K562 (cell line): ENCODE results near the gene VKORC1. TPM values are rescaled to one million over a fixed set of nuclear protein-coding genes. Genes with fewer than 3 reads are reported as not detected.

Experiments used
- AFF1 ChIP-seq, 2 experiments: fragments of 450-650 bp; IDR thresholded peaks; 2 replicates each; pipeline ENCODE4 v1.6.1; 2018; ENCODE audit warnings: mild to moderate bottlenecking in 2 of 2, low read depth in 1 of 2; ENCODE audit not compliant: partially characterized antibody in 2 of 2
- CCNT2 ChIP-seq: IDR thresholded peaks from 2 replicates; pipeline ENCODE4 v1.6.1; 2011; ENCODE audit warnings: borderline replicate concordance, low read depth, mild to moderate bottlenecking, moderate library complexity, mixed read lengths, low read length; ENCODE audit not compliant: insufficient read length; ENCODE audit errors: extremely low read depth
- ETS1 ChIP-seq: conservative IDR thresholded peaks from 2 replicates; pipeline ENCODE4 v1.6.1; 2011; ENCODE audit warnings: low read depth, mild to moderate bottlenecking, low read length; ENCODE audit not compliant: control insufficient read depth
- JUNB ChIP-seq: fragments of 450-650 bp; formaldehyde crosslinking; conservative IDR thresholded peaks from 2 replicates; pipeline ENCODE4 v1.4.0; 2020; ENCODE audit warnings: mild to moderate bottlenecking
- NFE2 ChIP-seq: IDR thresholded peaks from 2 replicates; pipeline ENCODE4 v1.6.1; 2014; ENCODE audit warnings: antibody characterized with exemption, low read depth
- NR2C2 ChIP-seq, 2 experiments: fragments of 200-800 bp in 1 of 2; sonication (Bioruptor generic) in 1 of 2; sonication (generic) in 1 of 2; formaldehyde crosslinking in 1 of 2; IDR thresholded peaks; 2 replicates each; pipeline versions ENCODE4 v1.6.1 to v1.8.0; 2016 to 2022; ENCODE audit warnings: mild to moderate bottlenecking in 1 of 2, missing compliant biosample characterization in 1 of 2, missing genetic modification characterization in 1 of 2, missing genetic modification reagents in 1 of 2
- PRDM10 ChIP-seq: fragments of 450-650 bp; IDR thresholded peaks from 2 replicates; pipeline ENCODE4 v1.6.1; 2018; ENCODE audit not compliant: partially characterized antibody
- TCF3 ChIP-seq: sonication (generic); formaldehyde crosslinking; IDR thresholded peaks from 2 replicates; pipeline ENCODE4 v1.4.0; 2020; ENCODE audit warnings: mild to moderate bottlenecking, missing genetic modification reagents
- TEAD4 ChIP-seq, 2 experiments: sonication (generic) in 1 of 2; formaldehyde crosslinking in 1 of 2; IDR thresholded peaks; 2 replicates each; pipeline versions ENCODE4 v1.6.1 to v1.8.0; 2012 to 2022; ENCODE audit warnings: borderline replicate concordance in 1 of 2, inconsistent platforms in 1 of 2, low read length in 1 of 2, mild to moderate bottlenecking in 1 of 2, missing genetic modification reagents in 1 of 2
- ZNF592 ChIP-seq: fragments of 450-650 bp; IDR thresholded peaks from 2 replicates; pipeline ENCODE4 v1.6.1; 2017; ENCODE audit warnings: antibody characterized with exemption, mild to moderate bottlenecking
- polyA plus RNA-seq, 8 experiments: library from polyadenylated mRNA; depleted of rRNA in 4 of 8; stranded (reverse) in 5 of 8; unstranded in 3 of 8; fragments of >200 nt; fragmentation: Nextera tagmentation in 2 of 8; fragmentation: Illumina TruSeq in 1 of 8; extraction: Ambion mirVana in 2 of 8; extraction: Trizol in 1 of 8; gene quantifications; 2 replicates each; pipeline versions ENCODE4 v1.2.1 to v1.2.3, GENCODE V29; 2011 to 2014; ENCODE audit warnings: inconsistent platforms in 1 of 8, missing spikeins in 1 of 8
- total RNA-seq, 7 experiments: library from RNA; depleted of rRNA in 6 of 7; stranded (reverse); fragments of >200 nt in 6 of 7; fragmentation: Illumina TruSeq in 2 of 7; extraction: Trizol in 2 of 7; gene quantifications; 2 replicates each; pipeline versions ENCODE4 v1.2.1 to v1.2.3, GENCODE V29; 2011 to 2021; ENCODE audit warnings: low replicate concordance in 1 of 7

VKORC1 gene
- total and polyA plus RNA-seq, 9 of the 15 experiments (the other 6 are each of a cell fraction or from before 2014, with no cell fraction given), result 30.0 to 119 (median 62.1) TPM

- peak; percentile 30; the same call in 1 of the 2 replicates for TF ChIP-seq NR2C2 (CRISPR knock-in tag; IDR thresholded peaks at IDR 0.05)
- TF ChIP-seq NR2C2 (tag; IDR thresholded peaks at IDR 0.05), result 0 out of 2 replicates have a peak, but pooled peaks have one; percentile 49
- TF ChIP-seq ZNF592, result peak; percentile 40; the same call in 1 of the 2 replicates
- peak; percentile 59 for TF ChIP-seq TEAD4 (IDR thresholded peaks at IDR 0.05; ENCODE audit: low read length)
- TF ChIP-seq TEAD4 (CRISPR knock-in tag; IDR thresholded peaks at IDR 0.05; ENCODE audit: borderline replicate concordance), result peak; percentile 39; the same call in 1 of the 2 replicates
- TF ChIP-seq NFE2, result no peak
- TF ChIP-seq CCNT2, result peak; percentile 84
- TF ChIP-seq JUNB (CRISPR knock-in tag), result no peak
- peak; percentile 16 for TF ChIP-seq PRDM10
- peak; percentile 89 for TF ChIP-seq ETS1
- TF ChIP-seq AFF1 (IDR thresholded peaks at IDR 0.05; ENCODE audit: low read depth in 1 of 2, partially characterized antibody in 2 of 2), result peak in 1 of 2 experiments; percentile 97
- TF ChIP-seq TCF3 (CRISPR knock-in tag), result peak; percentile 40
These were observed at the start of gene VKORC1 (continued) for GRCh38 chr16:31094424-31095120.
